CD14-positive monocyte (primary cell): Measurements from ENCODE around the gene HTR3A. TPM values are rescaled to one million over a fixed set of nuclear protein-coding genes. Genes with fewer than 3 reads are reported as not detected.
A peak's percentile ranks its signal among the peaks of the same experiment; 100 is the strongest.

Source experiments
- DNase-seq, 3 donors: peaks; one replicate each; pipeline ENCODE4 v3.0.0-alpha.2; 2011 to 2022
- H2AFZ ChIP-seq: 2 replicates; pipeline ENCODE4 v1.6.0; 2012; ENCODE audit warnings: mild to moderate bottlenecking, low read depth, low read length, inconsistent platforms; ENCODE audit not compliant: insufficient read depth, poor library complexity, severe bottlenecking
- H3K27ac ChIP-seq, 2 donors: 1 replicate in 1 of 2; 2 replicates in 1 of 2; pipeline ENCODE4 v1.5.1; 2012 to 2013; ENCODE audit warnings: low read length in 2 of 2, control low read depth in 1 of 2, inconsistent platforms in 1 of 2, low read depth in 1 of 2, mild to moderate bottlenecking in 1 of 2
- H3K27me3 ChIP-seq, 2 donors: one replicate each; pipeline versions ENCODE4 v1.6.0 to v1.6.1; 2011 to 2013; ENCODE audit warnings: low read length in 2 of 2; ENCODE audit not compliant: control insufficient read depth in 2 of 2, insufficient read depth in 2 of 2
- H3K36me3 ChIP-seq, 2 donors: replicated peaks in 1 of 2; 1 replicate in 1 of 2; 2 replicates in 1 of 2; pipeline versions ENCODE4 v1.5.1 to v1.6.1; 2012 to 2013; ENCODE audit warnings: low read length in 2 of 2, control low read depth in 1 of 2, inconsistent platforms in 1 of 2, mild to moderate bottlenecking in 1 of 2; ENCODE audit not compliant: insufficient read depth in 2 of 2, control insufficient read depth in 1 of 2
- H3K4me1 ChIP-seq, 2 donors: 1 replicate in 1 of 2; 2 replicates in 1 of 2; pipeline versions ENCODE4 v1.5.1 to v1.6.1; 2012 to 2013; ENCODE audit warnings: low read length in 2 of 2, control low read depth in 1 of 2, inconsistent platforms in 1 of 2, mild to moderate bottlenecking in 1 of 2, moderate library complexity in 1 of 2; ENCODE audit not compliant: insufficient read depth in 2 of 2, control insufficient read depth in 1 of 2
- H3K4me2 ChIP-seq: replicated peaks from 2 replicates; pipeline ENCODE3; 2012; ENCODE audit warnings: low read length, moderate library complexity, mild to moderate bottlenecking; ENCODE audit not compliant: poor library complexity, severe bottlenecking; ENCODE audit errors: extremely low read depth
- H3K4me3 ChIP-seq, 3 experiments: fragments of 200-600 bp in 1 of 3; sonication (generic) in 1 of 3; replicated peaks in 1 of 3; 1 replicate in 2 of 3; 2 replicates in 1 of 3; pipeline ENCODE4 v1.5.1; 2011 to 2013; ENCODE audit warnings: low read length in 3 of 3, mild to moderate bottlenecking in 3 of 3, control low read depth in 2 of 3, low read depth in 2 of 3, inconsistent platforms in 1 of 3, moderate library complexity in 1 of 3
- H3K79me2 ChIP-seq: 2 replicates; pipeline ENCODE4 v1.6.0; 2012; ENCODE audit warnings: mild to moderate bottlenecking, control low read depth, inconsistent platforms, low read length, moderate library complexity; ENCODE audit not compliant: insufficient read depth
- H3K9ac ChIP-seq: 2 replicates; pipeline ENCODE4 v1.6.0; 2017; ENCODE audit warnings: low read length, mild to moderate bottlenecking; ENCODE audit not compliant: insufficient read depth, poor library complexity, severe bottlenecking
- H3K9me3 ChIP-seq, 2 donors: replicated peaks in 1 of 2; 1 replicate in 1 of 2; 2 replicates in 1 of 2; pipeline versions ENCODE4 v1.5.1 to v1.6.1; 2012 to 2013; ENCODE audit warnings: low read length in 2 of 2, control low read depth in 1 of 2; ENCODE audit not compliant: control insufficient read depth in 1 of 2, insufficient read depth in 1 of 2
- H4K20me1 ChIP-seq: 2 replicates; pipeline ENCODE4 v1.6.0; 2012; ENCODE audit warnings: mild to moderate bottlenecking, low read length, control low read depth, moderate library complexity; ENCODE audit not compliant: insufficient read depth
- H3K27ac Mint-ChIP-seq, 7 donors: one replicate each; pipeline ENCODE4 v1.8.0; 2020; ENCODE audit warnings: mild to moderate bottlenecking in 7 of 7, mixed read lengths in 7 of 7, moderate library complexity in 6 of 7, inconsistent platforms in 2 of 7
- H3K27me3 Mint-ChIP-seq, 3 donors: one replicate each; pipeline ENCODE4 v1.8.0; 2021 to 2022; ENCODE audit warnings: low read depth in 3 of 3, mild to moderate bottlenecking in 3 of 3, mixed read lengths in 3 of 3, moderate library complexity in 3 of 3, inconsistent platforms in 1 of 3
- H3K36me3 Mint-ChIP-seq, 2 donors: one replicate each; pipeline ENCODE4 v1.8.0; 2020; ENCODE audit warnings: mixed read lengths in 2 of 2, inconsistent platforms in 1 of 2, mild to moderate bottlenecking in 1 of 2
- H3K4me1 Mint-ChIP-seq: one replicate; pipeline ENCODE4 v1.8.0; 2020; ENCODE audit warnings: mild to moderate bottlenecking, mixed read lengths
- H3K4me3 Mint-ChIP-seq, 2 donors: one replicate each; pipeline ENCODE4 v1.8.0; 2020; ENCODE audit warnings: mild to moderate bottlenecking in 2 of 2, mixed read lengths in 2 of 2, moderate library complexity in 1 of 2
- H3K9me3 Mint-ChIP-seq, 7 donors: one replicate each; pipeline ENCODE4 v1.8.0; 2020 to 2022; ENCODE audit warnings: mixed read lengths in 7 of 7, mild to moderate bottlenecking in 6 of 7, moderate library complexity in 6 of 7, inconsistent platforms in 2 of 7
- WGBS: methylation state at CpG from one replicate; pipeline ENCODE4 v1.1.5; 2013; ENCODE audit warnings: missing lambda C conversion rate; ENCODE audit not compliant: insufficient coverage; 5-methylcytosine and 5-hydroxymethylcytosine counted together
- intact Hi-C, 2 donors: fragments of 100-400 bp; cut with micrococcal nuclease; formaldehyde crosslinking; loops; one replicate each; pipeline versions ENCODE4 v1.15.0 to v1.15.1; 2023
- polyA plus RNA-seq, 3 donors: library from polyadenylated mRNA; depleted of rRNA in 1 of 3; unstranded in 2 of 3; stranded (reverse) in 1 of 3; fragments of 300-500 nt in 2 of 3; fragments of >200 nt in 1 of 3; fragmentation: Illumina TruSeq in 2 of 3; gene quantifications; 1 replicate in 2 of 3; 2 replicates in 1 of 3; pipeline ENCODE4 v1.2.3, GENCODE V29; 2012 to 2021
- TF ChIP-seq, protein P1 (sequence below): fragments of 200-600 bp; IDR thresholded peaks from one replicate; pipeline ENCODE4 v1.8.0; 2022; ENCODE audit warnings: antibody characterized with exemption, mild to moderate bottlenecking

HTR3A gene
- polyA plus RNA-seq, 3 donors: not detected

DNA sequence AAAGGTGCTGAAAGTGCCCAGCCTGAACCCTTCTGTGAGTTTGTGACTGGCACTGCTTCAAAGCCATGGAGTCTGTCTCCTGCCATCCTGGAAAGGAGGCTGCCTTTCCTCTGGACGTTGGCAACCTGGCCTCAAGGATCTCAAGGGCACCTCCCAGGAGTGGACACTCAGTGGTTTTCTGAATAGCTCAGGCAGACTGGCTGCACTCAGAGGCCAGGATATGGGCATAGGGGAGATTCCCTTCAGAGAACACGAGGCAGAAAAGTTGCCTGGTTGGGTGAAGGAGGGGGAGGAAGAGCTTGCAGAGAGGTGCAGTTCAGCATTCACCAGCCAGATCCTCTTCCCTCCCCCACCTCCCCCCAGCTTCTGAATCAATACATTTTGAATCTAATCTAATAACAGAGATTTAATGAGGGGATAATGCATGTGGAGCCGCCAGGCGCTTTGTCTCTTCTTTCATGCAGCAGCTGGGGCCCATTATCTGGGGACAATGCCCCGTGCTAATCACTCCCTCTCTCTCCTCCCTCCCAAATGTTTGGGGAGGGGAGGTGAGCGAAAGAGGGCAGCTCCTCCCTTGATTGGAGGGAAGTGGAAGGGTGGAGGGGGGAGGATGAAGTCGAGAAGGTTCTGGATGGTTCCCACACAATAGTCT is 17.7 kb downstream of the HTR3A start:
- intact Hi-C loops: no loop called here
- WGBS: 43% methylated on average over 1 of the region's 7 CpGs
- H3K27me3 ChIP-seq: peaks cover 0 to 5% of the 10 kb centered on the region in 2 donors
- H3K27ac Mint-ChIP-seq: no peak overlapping the region
- peaks cover 9 to 18% (median 18%) of the 10 kb centered on the region in 3 donors for H3K27me3 Mint-ChIP-seq
- no peaks in the 10 kb centered on the region for H4K20me1 ChIP-seq
- no peaks in the 10 kb centered on the region for H3K9me3 ChIP-seq
- H3K9ac ChIP-seq: no peak overlapping the region
- H2AFZ ChIP-seq: no peak overlapping the region
- no peak overlapping the region for H3K4me3 Mint-ChIP-seq
- H3K79me2 ChIP-seq: no peaks in the 10 kb centered on the region
- H3K9me3 Mint-ChIP-seq: peaks cover 0 to 2% (median 0%) of the 10 kb centered on the region in 7 donors
- H3K36me3 ChIP-seq: no peaks in the 10 kb centered on the region
- no peaks in the 10 kb centered on the region for H3K36me3 Mint-ChIP-seq
- H3K4me1 Mint-ChIP-seq: no peaks in the 10 kb centered on the region
- H3K4me2 ChIP-seq: no peak overlapping the region
- H3K27ac ChIP-seq: no peak overlapping the region
- no peaks in the 10 kb centered on the region for H3K4me1 ChIP-seq
- H3K4me3 ChIP-seq: no peak overlapping the region
- TF ChIP-seq, protein P1, sequence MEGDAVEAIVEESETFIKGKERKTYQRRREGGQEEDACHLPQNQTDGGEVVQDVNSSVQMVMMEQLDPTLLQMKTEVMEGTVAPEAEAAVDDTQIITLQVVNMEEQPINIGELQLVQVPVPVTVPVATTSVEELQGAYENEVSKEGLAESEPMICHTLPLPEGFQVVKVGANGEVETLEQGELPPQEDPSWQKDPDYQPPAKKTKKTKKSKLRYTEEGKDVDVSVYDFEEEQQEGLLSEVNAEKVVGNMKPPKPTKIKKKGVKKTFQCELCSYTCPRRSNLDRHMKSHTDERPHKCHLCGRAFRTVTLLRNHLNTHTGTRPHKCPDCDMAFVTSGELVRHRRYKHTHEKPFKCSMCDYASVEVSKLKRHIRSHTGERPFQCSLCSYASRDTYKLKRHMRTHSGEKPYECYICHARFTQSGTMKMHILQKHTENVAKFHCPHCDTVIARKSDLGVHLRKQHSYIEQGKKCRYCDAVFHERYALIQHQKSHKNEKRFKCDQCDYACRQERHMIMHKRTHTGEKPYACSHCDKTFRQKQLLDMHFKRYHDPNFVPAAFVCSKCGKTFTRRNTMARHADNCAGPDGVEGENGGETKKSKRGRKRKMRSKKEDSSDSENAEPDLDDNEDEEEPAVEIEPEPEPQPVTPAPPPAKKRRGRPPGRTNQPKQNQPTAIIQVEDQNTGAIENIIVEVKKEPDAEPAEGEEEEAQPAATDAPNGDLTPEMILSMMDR: no peak
- DNase-seq: no peak

GRCh38 chr11:113994077-113994954 is 19.4 kb downstream of the HTR3A start:
- Mint-ChIP-seq H3K27me3 (peaks cover 9 to 18% (median 18%) of the 10 kb centered on the region in 3 donors), H3K4me1 (no peaks in the 10 kb centered on the region), H3K9me3 (peaks cover 0 to 2% (median 0%) of the 10 kb centered on the region in 7 donors), H3K4me3 (no peak overlapping the region), H3K27ac (peak overlapping the region in 1 of 7 donors; percentile 56), H3K36me3 (no peaks in the 10 kb centered on the region)
- Histone ChIP-seq H3K27me3 (peaks cover 0 to 5% of the 10 kb centered on the region in 2 donors), H4K20me1 (no peaks in the 10 kb centered on the region), H3K4me1 (no peaks in the 10 kb centered on the region), H3K4me2 (no peak overlapping the region), H3K36me3 (no peaks in the 10 kb centered on the region), H3K27ac (no peak overlapping the region), H3K79me2 (no peaks in the 10 kb centered on the region), H3K9ac (no peak overlapping the region), H2AFZ (no peak overlapping the region), H3K4me3 (no peak overlapping the region), H3K9me3 (no peaks in the 10 kb centered on the region)
- TF ChIP-seq, protein P1: peak; percentile 79
- intact Hi-C loops: loop anchor here (2.0 kb wide), 2 partner anchors 266 to 268 kb away; no protein-coding TSS in a partner anchor
- peak in 2 of 3 donors; percentile 11 to 16 for DNase-seq
- WGBS: 14% methylated on average over 1 of the region's 6 CpGs
